ENCODE data around the gene ITGA3.
"Not testable (repeated sequence)": the region's sequence is repeated elsewhere in the genome, so short reads cannot be mapped to it uniquely, and the experiment has no call there.

Gene ITGA3

DNA sequence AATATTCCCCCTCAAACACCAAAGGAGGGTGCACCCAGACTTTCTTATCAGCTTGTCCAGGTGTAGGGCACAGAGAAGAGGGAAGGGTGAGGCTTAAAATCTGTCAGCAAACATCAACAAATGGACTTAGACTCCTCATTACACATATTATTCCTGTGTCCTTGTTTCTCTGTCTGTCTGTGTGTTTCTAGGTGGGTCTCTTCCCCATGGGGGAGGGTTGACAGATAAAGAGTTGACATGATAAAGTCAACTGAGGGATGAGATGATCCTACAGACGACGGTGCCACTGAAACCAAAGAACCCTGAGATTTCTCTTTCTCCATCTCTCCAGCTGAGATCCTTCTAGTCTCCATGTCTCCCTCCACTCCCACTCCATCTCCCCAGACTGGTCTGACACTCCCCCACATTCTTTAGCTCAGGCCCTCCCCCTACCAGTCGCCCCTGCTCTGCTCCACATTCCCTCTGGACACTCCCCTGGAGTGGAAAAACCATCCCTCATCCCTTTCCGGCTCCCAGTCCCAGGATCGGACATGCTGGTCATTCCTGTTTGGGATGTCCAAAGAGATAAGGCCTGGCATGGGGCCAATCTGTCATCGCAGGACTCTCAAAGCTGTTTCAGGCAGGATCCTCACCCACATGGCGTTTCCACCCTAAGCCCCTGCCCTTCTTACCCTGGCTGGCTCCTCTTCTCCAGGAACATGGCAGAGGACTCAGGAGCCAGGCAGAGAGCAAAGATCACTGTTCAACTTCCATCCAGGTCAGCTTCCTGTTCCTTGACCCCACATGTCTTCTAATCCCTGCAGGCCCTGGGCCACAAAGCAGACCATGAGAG lies 2.9 kb upstream of the ITGA3 start:
- no peak for DNase-seq (ENCODE audit: low spot score)

DNA sequence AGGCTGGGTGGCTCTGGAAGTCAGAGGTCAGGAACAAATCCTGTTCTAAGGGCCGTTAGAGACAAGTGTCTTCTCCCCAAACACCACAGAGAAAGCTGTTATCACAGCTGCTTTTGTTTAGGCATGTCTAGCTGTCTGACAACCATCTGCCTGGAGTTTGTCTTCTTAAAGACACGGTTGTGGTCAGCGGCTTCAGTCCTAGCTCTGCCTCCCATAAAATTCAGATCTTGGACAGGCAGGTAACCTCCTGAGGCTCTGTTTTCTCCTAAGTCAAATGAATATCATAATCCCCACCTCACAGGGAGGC lies 2.3 kb upstream of the ITGA3 start:
- DNase-seq (ENCODE audit: low spot score), result no peak

DNA sequence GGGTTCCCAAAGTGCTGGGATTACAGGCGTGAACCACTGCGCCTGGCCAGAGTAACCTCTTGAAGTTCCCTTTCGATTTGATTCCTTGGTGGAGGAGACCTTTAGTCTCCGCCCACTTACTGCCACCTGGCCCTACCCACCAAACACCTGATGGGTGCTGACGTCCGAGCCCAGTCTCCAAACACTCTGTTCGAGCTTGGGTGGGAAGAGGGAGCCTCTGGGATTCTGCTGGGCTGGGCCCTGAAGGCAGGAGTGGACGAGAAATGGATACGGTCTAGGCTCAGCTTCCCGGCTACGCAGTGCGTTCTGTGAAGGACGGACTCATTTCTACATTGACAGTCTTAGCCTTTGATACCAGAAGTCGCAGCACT lies 870 bp upstream of the ITGA3 start:
- DNase-seq (ENCODE audit: low spot score), result no peak

- peak; percentile 86 for DNase-seq (ENCODE audit: low spot score)
Observed at GRCh38 chr17:50056217-50056960, 479 bp downstream of the ITGA3 start.

DNA sequence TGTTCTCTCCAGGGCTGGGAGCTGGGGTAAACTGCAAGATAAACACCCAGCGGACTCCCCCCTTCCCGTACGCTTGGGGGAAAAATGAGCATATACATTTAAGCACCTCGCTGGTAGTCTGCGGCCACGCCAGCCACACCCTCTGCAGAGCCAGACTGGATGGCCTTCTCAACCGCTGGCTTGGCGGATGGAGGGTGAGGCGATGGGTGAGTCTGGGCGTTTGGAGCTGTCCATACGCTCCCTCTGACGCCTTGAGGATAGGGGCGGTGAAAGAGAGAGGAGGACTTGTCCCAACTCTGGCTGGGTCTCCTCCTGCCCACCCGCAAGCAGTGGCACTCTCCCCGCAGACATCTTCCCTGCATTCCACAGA lies 1.0 kb downstream of the ITGA3 start:
- DNase-seq (ENCODE audit: low spot score), result no peak

GRCh38 chr17:50057521-50057991 lies 1.6 kb downstream of the ITGA3 start:
- no peak for DNase-seq (ENCODE audit: low spot score)

DNA sequence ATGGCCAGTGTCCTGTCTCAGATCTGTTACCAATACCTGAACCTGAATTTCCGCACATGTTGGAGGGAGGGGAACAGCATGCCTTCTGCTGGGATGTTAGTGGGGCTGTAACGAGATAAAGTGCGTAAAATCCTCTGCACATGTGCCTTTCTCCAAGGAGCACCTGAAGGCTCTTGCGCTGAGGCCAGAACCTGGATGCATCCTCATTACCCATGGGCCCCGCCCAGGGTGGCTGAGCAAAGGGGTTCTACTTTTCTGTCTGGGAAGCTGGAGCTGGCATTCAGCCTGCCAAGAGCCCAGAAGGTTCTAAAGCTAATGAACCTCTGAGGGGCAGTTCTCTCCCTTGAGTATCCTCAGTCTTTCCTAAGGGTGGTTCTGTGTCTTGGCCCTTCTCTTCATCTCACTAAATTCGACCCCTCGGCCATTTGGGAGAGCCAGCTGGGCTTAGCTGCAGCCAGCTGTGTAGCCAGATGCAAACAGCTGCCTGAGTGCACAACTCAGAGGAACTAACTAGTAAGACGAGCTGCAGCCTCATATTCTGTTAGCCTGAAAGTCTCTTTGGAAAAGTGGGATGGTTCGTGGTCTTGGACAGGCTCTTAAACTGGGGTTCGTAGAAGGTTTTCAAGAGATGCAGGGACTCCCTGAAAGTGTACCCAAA lies 2.5 kb downstream of the ITGA3 start:
- no peak for DNase-seq (ENCODE audit: low spot score)

- no peak for DNase-seq (ENCODE audit: low spot score)
Observed at GRCh38 chr17:50059256-50059655, 3.3 kb downstream of the ITGA3 start.

DNA sequence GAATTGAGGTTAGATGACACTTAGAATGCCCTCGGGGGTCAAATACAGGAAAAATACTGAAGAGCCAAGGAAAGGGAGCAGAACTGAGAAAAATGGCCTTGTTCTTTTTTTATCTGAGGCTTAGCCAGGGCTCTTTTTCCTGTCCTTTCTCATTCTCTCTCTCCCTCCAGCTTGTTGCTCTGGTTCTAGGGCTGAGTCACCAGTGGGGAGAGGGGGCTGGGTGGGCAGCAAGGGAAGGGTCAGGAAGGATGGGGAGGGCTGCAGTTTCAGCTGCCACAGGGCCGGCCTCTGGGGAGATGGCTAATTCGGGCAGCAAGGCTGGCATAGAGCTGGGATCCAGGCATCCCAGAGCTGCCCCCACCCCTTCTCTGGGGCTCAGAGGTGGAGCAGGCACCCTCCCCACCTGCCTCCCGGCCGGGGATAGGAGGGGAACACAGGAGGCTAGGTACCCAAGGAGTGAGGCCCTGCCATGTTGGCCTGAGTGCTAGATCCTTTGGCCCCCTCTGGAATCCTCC lies 3.9 kb downstream of the ITGA3 start:
- no peak for DNase-seq (ENCODE audit: low spot score)

GRCh38 chr17:50060951-50061712 lies 5.2 kb downstream of the ITGA3 start:
- no peak for DNase-seq (ENCODE audit: low spot score)

DNA sequence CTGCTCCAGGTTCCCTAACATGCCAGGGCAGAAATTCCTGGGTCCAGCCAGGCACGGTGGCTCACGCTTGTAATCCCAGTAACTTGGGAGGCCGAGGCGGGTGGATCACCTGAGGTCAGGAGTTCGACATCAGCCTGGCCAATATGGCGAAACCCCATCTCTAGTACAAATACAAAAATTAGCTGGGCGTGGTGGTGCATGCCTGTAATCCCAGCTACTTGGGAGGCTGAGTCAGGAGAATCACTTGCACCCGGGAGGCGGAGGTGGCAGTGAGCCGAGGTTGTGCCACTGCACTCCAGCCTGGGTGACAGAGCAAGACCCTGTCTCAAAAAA lies 5.8 kb downstream of the ITGA3 start:
- DNase-seq (ENCODE audit: low spot score), result not testable (repeated sequence)

- DNase-seq (ENCODE audit: low spot score), result no peak
Observed at GRCh38 chr17:50062293-50063243, 6.7 kb downstream of the ITGA3 start.

DNA sequence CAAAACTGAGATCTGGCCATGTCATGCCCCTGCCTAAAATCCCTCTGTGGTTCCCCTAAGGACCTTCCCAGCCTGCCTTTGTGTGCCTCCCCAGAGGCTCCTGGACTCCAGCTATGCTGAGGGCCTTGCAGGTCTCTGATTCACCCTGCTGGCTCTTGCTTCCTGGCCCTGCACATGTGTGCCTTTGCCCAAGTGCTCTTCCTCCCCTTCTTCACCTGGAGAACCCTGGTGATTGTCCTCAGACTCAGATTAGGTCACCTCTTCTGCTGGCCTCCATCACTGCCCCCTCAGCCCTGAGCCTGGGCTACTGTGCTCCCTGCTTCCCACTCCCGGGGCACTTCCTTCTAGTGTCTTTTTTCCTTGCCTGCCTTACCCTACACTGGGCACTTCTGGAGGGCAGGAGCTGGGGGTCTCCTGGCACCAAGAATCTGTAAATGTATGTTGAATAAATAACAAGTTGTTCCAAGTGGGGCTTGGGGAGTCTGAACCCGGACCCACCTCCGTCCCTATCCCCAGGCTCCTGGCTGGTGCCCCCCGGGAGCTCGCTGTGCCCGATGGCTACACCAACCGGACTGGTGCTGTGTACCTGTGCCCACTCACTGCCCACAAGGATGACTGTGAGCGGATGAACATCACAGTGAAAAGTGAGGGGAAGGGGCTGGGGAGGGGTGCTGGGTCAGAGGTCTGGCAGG lies 7.8 kb downstream of the ITGA3 start:
- DNase-seq (ENCODE audit: low spot score), result no peak

DNA sequence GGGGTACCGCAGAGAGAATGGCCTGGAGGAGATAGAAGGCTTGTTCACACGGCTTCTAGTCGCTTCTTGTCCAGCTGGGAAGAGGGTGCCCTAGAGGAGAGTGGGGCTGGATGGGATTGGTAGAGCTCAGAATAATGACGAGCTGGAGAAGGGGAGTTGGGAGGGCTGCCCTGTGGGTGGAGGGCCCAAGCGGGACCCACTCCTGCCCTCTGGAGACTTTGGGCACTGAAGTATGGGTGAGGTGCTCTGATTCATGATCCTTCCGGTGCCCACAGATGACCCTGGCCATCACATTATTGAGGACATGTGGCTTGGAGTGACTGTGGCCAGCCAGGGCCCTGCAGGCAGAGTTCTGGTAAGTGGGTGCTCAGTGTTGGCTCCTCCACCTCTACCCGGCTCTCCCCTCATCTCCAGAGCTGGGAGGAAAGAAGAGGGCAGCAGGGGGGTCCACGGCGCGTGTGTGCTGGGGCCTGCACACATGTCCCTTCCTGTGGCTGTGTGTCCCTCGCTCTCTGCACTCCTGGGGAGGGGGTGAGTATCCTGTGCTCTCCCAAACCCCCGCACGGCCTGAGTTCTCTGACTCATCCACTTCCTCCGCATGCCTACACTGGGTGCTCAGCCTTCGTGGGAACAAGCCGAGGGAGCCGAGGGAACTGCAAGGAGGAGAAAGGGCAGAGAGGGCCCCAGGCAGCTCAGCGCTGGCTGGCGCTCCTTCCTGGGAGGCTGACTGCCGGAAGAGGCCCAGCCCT lies 8.5 kb downstream of the ITGA3 start:
- DNase-seq (ENCODE audit: low spot score), result no peak

GRCh38 chr17:50065056-50065455 lies 9.1 kb downstream of the ITGA3 start:
- no peak for DNase-seq (ENCODE audit: low spot score)

- no peak for DNase-seq (ENCODE audit: low spot score)
Observed at GRCh38 chr17:50066995-50067394, 11.1 kb downstream of the ITGA3 start.

GRCh38 chr17:50067996-50068395 lies 12.1 kb downstream of the ITGA3 start:
- DNase-seq (ENCODE audit: low spot score), result no peak

GRCh38 chr17:50070908-50071680 lies 15.2 kb downstream of the ITGA3 start:
- DNase-seq (ENCODE audit: low spot score), result no peak

DNA sequence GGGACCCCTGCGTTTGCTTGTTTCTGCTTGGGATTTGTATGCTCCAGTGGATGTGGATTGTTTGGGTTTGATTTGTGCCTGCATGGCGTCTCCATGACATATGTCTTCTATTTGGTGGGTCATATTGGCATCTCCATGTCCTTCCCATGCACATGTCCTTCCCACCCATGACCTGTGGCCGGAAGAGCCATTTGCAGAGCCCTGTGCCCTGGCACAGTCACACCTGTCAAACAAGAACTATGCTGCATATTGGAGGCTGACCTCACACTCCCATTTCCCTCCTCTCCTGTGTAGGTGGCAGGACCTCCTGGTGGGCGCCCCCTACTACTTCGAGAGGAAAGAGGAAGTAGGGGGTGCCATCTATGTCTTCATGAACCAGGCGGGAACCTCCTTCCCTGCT lies 15.8 kb downstream of the ITGA3 start:
- no peak for DNase-seq (ENCODE audit: low spot score)
